ENCODE data around the gene CTDP1.

CTDP1 gene

DNA sequence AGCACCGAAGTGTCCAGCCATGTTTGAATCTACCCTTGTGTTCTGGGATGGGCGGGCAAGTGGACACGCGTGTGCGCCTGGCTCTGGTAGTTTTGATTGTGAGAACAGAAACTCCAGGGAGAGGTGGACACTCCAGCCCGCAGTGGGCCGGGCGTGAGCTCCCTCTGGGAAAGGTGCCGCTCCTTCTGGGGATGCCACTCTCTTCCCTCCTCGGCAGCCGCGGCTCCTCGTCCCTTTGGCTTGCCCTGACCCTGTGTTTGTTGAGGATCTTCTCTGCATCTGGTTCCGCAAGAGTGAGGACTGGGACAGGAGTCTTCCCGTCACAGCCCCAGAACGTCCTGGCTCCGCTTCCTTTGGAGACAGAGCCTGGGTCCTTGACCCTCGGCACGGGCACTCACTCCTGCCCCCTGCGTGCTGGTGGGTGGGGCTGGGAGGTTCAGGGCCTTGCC lies 1.3 kb downstream of the CTDP1 start:
- no peaks in the 10 kb centered on the region for H3K36me3 ChIP-seq (ENCODE audit: insufficient read depth, low read length)
- no peak for TF ChIP-seq EZH2phosphoT487 (IDR thresholded peaks at IDR 0.05; ENCODE audit: borderline replicate concordance)
- TF ChIP-seq, protein P1, sequence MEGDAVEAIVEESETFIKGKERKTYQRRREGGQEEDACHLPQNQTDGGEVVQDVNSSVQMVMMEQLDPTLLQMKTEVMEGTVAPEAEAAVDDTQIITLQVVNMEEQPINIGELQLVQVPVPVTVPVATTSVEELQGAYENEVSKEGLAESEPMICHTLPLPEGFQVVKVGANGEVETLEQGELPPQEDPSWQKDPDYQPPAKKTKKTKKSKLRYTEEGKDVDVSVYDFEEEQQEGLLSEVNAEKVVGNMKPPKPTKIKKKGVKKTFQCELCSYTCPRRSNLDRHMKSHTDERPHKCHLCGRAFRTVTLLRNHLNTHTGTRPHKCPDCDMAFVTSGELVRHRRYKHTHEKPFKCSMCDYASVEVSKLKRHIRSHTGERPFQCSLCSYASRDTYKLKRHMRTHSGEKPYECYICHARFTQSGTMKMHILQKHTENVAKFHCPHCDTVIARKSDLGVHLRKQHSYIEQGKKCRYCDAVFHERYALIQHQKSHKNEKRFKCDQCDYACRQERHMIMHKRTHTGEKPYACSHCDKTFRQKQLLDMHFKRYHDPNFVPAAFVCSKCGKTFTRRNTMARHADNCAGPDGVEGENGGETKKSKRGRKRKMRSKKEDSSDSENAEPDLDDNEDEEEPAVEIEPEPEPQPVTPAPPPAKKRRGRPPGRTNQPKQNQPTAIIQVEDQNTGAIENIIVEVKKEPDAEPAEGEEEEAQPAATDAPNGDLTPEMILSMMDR (conservative IDR thresholded peaks at IDR 0.05; ENCODE audit: low read length) = no peak
- peak overlapping the region; percentile 92 for H3K4me3 ChIP-seq (ENCODE audit: low read length, poor library complexity, severe bottlenecking)
- no peaks in the 10 kb centered on the region for H3K9me2 ChIP-seq (replicated peaks; ENCODE audit: low read depth, low read length)
- no peaks in the 10 kb centered on the region for H3K9me3 ChIP-seq (ENCODE audit: insufficient read depth, low read depth, low read length)
- H3K4me1 ChIP-seq (ENCODE audit: insufficient read depth, low read length, poor library complexity, severe bottlenecking) = peaks cover 56% of the 10 kb centered on the region
- H3K27me3 ChIP-seq (ENCODE audit: insufficient read depth, low read length, poor library complexity, severe bottlenecking) = no peaks in the 10 kb centered on the region
- peak overlapping the region; percentile 64 for H3K9ac ChIP-seq (ENCODE audit: low read depth, low read length, poor library complexity, severe bottlenecking)
- no peaks in the 10 kb centered on the region for H3F3A ChIP-seq (ENCODE audit: low read depth)
- H3K4me2 ChIP-seq (ENCODE audit: low read depth, low read length, poor library complexity, severe bottlenecking) = peak overlapping the region; percentile 81
- H2AFZ ChIP-seq (ENCODE audit: low read length) = no peak overlapping the region
- peaks cover 73% of the 10 kb centered on the region for H3K79me2 ChIP-seq (ENCODE audit: insufficient read depth, low read length)
- peaks cover 48% of the 10 kb centered on the region for H4K20me1 ChIP-seq (ENCODE audit: insufficient read depth, low read length, poor library complexity, severe bottlenecking)

DNA sequence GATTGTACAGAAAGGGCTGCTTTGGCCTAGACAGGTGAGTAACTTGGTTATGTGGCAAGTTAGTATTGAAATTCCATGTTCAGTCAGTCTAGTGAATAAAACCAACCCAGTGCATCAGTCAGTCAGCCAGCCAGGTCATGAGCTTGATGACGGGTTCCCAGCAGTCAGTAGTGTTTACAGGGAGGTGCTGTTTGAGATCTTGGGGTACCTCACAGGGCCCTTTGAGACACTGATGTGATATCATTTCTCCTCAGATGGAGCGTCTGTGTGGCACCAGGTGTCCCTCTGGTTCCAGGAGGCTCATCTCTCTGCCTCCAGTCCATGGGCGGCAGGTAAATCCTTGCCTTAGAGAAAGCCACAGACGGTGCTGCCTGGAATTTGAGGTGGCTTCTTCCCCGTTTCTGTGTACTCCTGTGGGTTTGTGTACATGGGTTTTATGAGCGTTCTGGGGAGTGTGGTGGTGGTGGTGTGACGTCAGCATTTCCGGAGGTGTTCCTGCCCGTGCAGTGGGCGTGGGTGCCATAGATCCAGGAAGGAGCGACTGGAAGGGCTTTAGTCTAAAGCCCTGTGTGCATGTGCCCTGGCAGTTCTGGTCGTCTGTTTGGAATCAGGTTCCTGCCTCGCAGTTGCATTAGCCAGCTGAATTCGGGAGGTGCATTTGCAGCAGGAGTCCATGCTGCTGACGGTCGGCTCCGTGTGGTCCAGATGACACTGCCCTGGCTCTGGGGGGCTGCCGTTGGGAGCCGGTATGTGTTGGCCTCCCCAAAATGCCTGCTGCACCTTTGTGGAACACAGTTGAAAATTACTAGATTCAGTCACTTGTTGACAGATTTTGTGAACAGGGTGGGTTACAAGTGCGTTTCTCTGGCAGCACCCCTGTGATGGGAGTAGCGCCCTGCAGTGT lies 2.1 kb downstream of the CTDP1 start:
- peaks cover 81% of the 10 kb centered on the region for H3K79me2 ChIP-seq (ENCODE audit: insufficient read depth, low read length)
- no peaks in the 10 kb centered on the region for H3K9me3 ChIP-seq (ENCODE audit: insufficient read depth, low read depth, low read length)
- TF ChIP-seq, protein P1 (conservative IDR thresholded peaks at IDR 0.05; ENCODE audit: low read length) = no peak
- TF ChIP-seq EZH2phosphoT487 (IDR thresholded peaks at IDR 0.05; ENCODE audit: borderline replicate concordance) = no peak
- H3K9ac ChIP-seq (ENCODE audit: low read depth, low read length, poor library complexity, severe bottlenecking) = peak overlapping the region; percentile 64
- H3K4me3 ChIP-seq (ENCODE audit: low read length, poor library complexity, severe bottlenecking) = peak overlapping the region; percentile 92
- H3K4me2 ChIP-seq (ENCODE audit: low read depth, low read length, poor library complexity, severe bottlenecking) = peak overlapping the region; percentile 81
- peaks cover 48% of the 10 kb centered on the region for H4K20me1 ChIP-seq (ENCODE audit: insufficient read depth, low read length, poor library complexity, severe bottlenecking)
- H3F3A ChIP-seq (ENCODE audit: low read depth) = no peaks in the 10 kb centered on the region
- H2AFZ ChIP-seq (ENCODE audit: low read length) = no peak overlapping the region
- no peaks in the 10 kb centered on the region for H3K36me3 ChIP-seq (ENCODE audit: insufficient read depth, low read length)
- peaks cover 56% of the 10 kb centered on the region for H3K4me1 ChIP-seq (ENCODE audit: insufficient read depth, low read length, poor library complexity, severe bottlenecking)
- H3K27me3 ChIP-seq (ENCODE audit: insufficient read depth, low read length, poor library complexity, severe bottlenecking) = no peaks in the 10 kb centered on the region
- H3K9me2 ChIP-seq (replicated peaks; ENCODE audit: low read depth, low read length) = no peaks in the 10 kb centered on the region

DNA sequence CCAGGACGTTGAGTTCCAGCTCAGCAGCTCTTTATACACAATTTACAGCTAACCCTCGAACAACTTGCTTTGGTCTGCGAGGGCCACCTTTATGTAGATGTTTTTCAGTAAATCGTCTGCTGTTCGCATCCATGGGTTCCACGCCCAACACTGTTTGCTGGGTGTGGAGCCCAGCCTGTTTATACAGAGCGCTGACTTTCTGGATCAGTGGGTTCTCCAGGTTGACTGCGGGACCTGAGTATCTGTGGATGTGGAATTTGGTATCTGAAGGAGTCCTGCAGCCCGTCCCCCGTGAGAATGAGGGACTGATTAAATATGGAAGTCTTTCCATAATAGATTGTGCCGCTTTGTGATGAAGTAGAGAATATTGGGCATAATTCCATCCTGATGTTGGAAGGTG lies 2.9 kb downstream of the CTDP1 start:
- TF ChIP-seq, protein P1 (conservative IDR thresholded peaks at IDR 0.05; ENCODE audit: low read length) = no peak
- TF ChIP-seq EZH2phosphoT487 (IDR thresholded peaks at IDR 0.05; ENCODE audit: borderline replicate concordance) = no peak
- Histone ChIP-seq H3K4me2 (ENCODE audit: low read depth, low read length, poor library complexity, severe bottlenecking) (peak overlapping the region; percentile 81), H3F3A (ENCODE audit: low read depth) (no peaks in the 10 kb centered on the region), H2AFZ (ENCODE audit: low read length) (no peak overlapping the region), H4K20me1 (ENCODE audit: insufficient read depth, low read length, poor library complexity, severe bottlenecking) (peaks cover 48% of the 10 kb centered on the region), H3K9ac (ENCODE audit: low read depth, low read length, poor library complexity, severe bottlenecking) (peak overlapping the region; percentile 64), H3K79me2 (ENCODE audit: insufficient read depth, low read length) (peaks cover 79% of the 10 kb centered on the region), H3K4me1 (ENCODE audit: insufficient read depth, low read length, poor library complexity, severe bottlenecking) (peaks cover 49% of the 10 kb centered on the region), H3K9me2 (replicated peaks; ENCODE audit: low read depth, low read length) (no peaks in the 10 kb centered on the region), H3K27me3 (ENCODE audit: insufficient read depth, low read length, poor library complexity, severe bottlenecking) (no peaks in the 10 kb centered on the region), H3K36me3 (ENCODE audit: insufficient read depth, low read length) (no peaks in the 10 kb centered on the region), H3K9me3 (ENCODE audit: insufficient read depth, low read depth, low read length) (no peaks in the 10 kb centered on the region), H3K4me3 (ENCODE audit: low read length, poor library complexity, severe bottlenecking) (peak overlapping the region; percentile 92)

Data from Loucy (cell line).